Peyer's patch (tissue), 4 donors: ENCODE results near the gene HYAL2.

Source experiments
- CTCF ChIP-seq, 6 experiments: fragments of 450-650 bp in 4 of 6; fragments of 200-600 bp in 2 of 6; sonication (generic) in 1 of 6; IDR thresholded peaks; one replicate each; pipeline ENCODE4 v1.5.1; 2017 to 2019; ENCODE audit warnings: antibody characterized with exemption in 6 of 6, mild to moderate bottlenecking in 3 of 6, moderate library complexity in 1 of 6
- POLR2A ChIP-seq, 2 donors: fragments of 450-650 bp; IDR thresholded peaks; one replicate each; pipeline ENCODE4 v1.5.1; 2017; ENCODE audit warnings: antibody characterized with exemption in 2 of 2, mild to moderate bottlenecking in 2 of 2, moderate library complexity in 2 of 2

DNA sequence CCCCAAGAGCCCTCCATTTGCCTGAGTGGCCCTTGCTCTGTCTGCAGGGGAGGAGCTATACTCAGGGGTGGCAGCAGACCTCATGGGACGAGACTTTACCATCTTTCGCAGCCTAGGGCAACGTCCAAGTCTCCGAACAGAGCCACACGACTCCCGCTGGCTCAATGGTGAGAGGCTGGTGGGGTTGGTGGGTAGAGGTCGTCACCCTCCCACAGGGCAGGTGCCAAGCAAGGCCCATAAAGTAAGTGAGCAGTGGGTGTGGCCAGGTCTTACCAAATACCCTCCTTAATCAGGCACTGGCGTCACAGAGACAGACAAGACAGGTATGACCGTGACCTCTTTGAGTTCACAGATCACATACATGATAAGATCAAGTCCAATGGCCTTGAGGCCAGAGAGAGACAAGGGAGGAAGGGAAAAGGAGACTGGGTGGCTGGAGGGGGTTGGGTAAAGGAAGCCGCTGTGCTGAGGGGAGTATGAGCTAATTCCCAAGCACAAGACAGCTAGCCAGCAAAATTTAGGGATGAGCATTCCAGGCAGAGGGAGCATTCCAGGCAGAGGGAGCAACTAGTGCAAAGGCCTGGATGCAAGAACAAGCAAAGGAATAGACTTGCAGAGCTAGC, 51.1 kb downstream of the HYAL2 start:
- TF ChIP-seq CTCF (IDR thresholded peaks at IDR 0.05) (no peak), POLR2A (IDR thresholded peaks at IDR 0.05) (peak; percentile 84 to 94)
